ENCODE measurements around the gene NUP93. TPM values are rescaled to one million over a fixed set of nuclear protein-coding genes. Genes with fewer than 3 reads are reported as not detected.

Gene NUP93
- total and polyA plus RNA-seq, 2 experiments from 2014 or later: 139 to 187 TPM

GRCh38 chr16:56888806-56889205 is 158.9 kb downstream of the NUP93 start:
- no peak overlapping the region for H3K4me2 ChIP-seq
- no peaks in the 10 kb centered on the region for H3K9me2 ChIP-seq (ENCODE audit: insufficient read depth)
- Mint-ChIP-seq H3K4me1 (no peaks in the 10 kb centered on the region), H3K27ac (no peak overlapping the region), H3K36me3 (ENCODE audit: low read depth) (peaks cover 16% of the 10 kb centered on the region), H3K4me3 (no peak overlapping the region), H3K27me3 (ENCODE audit: insufficient read depth, low read depth, poor library complexity) (peaks cover 7% of the 10 kb centered on the region), H3K9me3 (peaks cover 37% of the 10 kb centered on the region)
- H3F3A ChIP-seq (replicated peaks; ENCODE audit: low read depth): no peaks in the 10 kb centered on the region
- no peaks in the 10 kb centered on the region for H3K36me3 ChIP-seq (ENCODE audit: insufficient read depth)
- no peak for DNase-seq (ENCODE audit: low spot score)
- H4K20me1 ChIP-seq (replicated peaks; ENCODE audit: insufficient read depth): no peaks in the 10 kb centered on the region
- no peak for TF ChIP-seq CTCF (conservative IDR thresholded peaks at IDR 0.05; ENCODE audit: low read depth in 2 of 2)
- no peak for TF ChIP-seq EZH2phosphoT487 (IDR thresholded peaks at IDR 0.05; ENCODE audit: unreplicated experiment)
- no peak for TF ChIP-seq POLR2AphosphoS5 (IDR thresholded peaks at IDR 0.05; ENCODE audit: low read depth)
- no peak for TF ChIP-seq JUNB (IDR thresholded peaks at IDR 0.05; ENCODE audit: unreplicated experiment)
- no peak for TF ChIP-seq REST (IDR thresholded peaks at IDR 0.05; ENCODE audit: unreplicated experiment)
- TF ChIP-seq ZNF462 (CRISPR knock-in tag; IDR thresholded peaks at IDR 0.05): no peak
- TF ChIP-seq NANOG (IDR thresholded peaks at IDR 0.05; ENCODE audit: borderline replicate concordance): no peak
- no peak for TF ChIP-seq ZNF331 (CRISPR knock-in tag; IDR thresholded peaks at IDR 0.05; ENCODE audit: low read depth)
- TF ChIP-seq ZNF114 (CRISPR knock-in tag; IDR thresholded peaks at IDR 0.05): no peak
- TF ChIP-seq EZH2 (IDR thresholded peaks at IDR 0.05; ENCODE audit: low read depth, unreplicated experiment): no peak
- TF ChIP-seq STAT1 (IDR thresholded peaks at IDR 0.05; ENCODE audit: unreplicated experiment): no peak
- no peak for TF ChIP-seq ETS1 (IDR thresholded peaks at IDR 0.05)
- no peak for TF ChIP-seq CREB1 (CRISPR knock-in tag; IDR thresholded peaks at IDR 0.05; ENCODE audit: low read depth)
- no peak overlapping the region for H3K27ac ChIP-seq (ENCODE audit: low read depth)
- H3K79me2 ChIP-seq (replicated peaks; ENCODE audit: insufficient read depth): no peaks in the 10 kb centered on the region
- H3K4me3 ChIP-seq: no peak overlapping the region
- H3K27me3 ChIP-seq (ENCODE audit: insufficient read depth): no peaks in the 10 kb centered on the region
- H3K4me1 ChIP-seq (ENCODE audit: insufficient read depth): no peaks in the 10 kb centered on the region
- H2AFZ ChIP-seq: 0 out of 2 replicates have a peak overlapping the region, but pooled peaks have one; percentile 47
- no peak for ATAC-seq

Measured in GM23338 (cell line).